NCI-H82 (cell line): ENCODE results near the gene POLR2J.
A peak's percentile ranks its signal among the peaks of the same experiment; 100 is the strongest.
"Not testable (repeated sequence)": the region's sequence is repeated elsewhere in the genome, so short reads cannot be mapped to it uniquely, and the experiment has no call there.

Experiments used
- DNase-seq: peaks from one replicate; lab custom pipeline; 2025; lab: John Stamatoyannopoulos, UW

Gene POLR2J

DNA sequence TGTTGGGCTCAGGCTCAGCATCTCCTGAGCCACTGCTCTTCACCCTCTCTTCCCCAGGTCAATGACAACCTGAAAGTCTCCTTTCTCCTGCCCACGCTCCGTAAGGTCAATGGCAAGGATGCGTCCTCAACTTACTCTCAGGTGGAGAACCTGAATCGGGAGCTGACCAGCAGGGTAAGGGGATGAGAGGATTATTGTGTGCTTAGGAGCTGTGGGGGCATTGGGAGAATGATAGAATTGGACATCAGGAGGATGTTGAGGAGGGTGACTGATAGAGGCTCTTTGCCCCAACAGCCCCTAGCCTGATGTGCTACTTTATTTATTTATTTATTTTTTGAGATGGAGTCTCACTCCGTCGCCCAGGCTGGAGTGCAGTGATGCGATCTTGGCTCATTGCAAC lies 12.6 kb downstream of the POLR2J start:
- DNase-seq, result no peak

DNA sequence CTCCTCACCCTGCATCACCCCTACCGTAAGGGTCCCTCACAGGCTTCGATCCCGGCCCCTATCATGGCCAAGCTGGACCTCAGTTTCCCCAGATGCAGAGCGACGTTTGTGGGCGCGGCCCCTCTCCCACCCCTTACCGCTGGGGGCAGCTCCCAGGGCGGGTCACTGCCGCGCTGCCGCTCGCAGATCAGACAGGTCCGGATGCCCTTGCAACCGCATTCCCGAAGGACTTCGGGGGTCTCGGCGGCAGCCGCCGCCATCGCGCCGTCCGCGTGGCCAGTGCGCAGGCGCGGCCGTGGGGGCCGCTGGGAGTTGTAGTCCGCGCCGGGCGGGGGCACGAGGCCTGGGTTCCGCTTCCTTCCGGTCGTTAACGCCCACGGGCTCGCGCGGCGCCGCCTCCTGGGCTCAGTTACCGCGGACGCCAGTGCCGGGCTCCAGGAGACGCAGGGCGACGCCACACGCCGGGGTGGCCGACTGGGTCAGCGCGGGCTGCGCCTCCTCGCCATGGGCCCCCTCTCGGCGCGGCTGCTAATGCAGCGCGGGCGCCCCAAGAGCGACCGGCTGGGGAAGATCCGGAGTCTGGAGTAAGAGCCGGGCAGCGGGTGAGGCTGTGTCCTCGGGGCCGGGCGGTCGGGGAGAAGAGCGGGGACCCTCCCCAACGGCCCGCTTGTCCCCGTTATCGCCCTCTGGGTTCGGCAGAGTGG lies 14.0 kb downstream of the POLR2J start, which contains the start of the genes ALKBH4 and LRWD1:
TSS of gene ALKBH4 (minus strand) at position 287 of the 704 bp plus-strand sequence. CDS start at position 260, 27 bp downstream.
TSS of gene LRWD1 (plus strand) at position 408 of the 704 bp plus-strand sequence. CDS start at position 505, 97 bp downstream.
- DNase-seq, result peak; percentile 95

DNA sequence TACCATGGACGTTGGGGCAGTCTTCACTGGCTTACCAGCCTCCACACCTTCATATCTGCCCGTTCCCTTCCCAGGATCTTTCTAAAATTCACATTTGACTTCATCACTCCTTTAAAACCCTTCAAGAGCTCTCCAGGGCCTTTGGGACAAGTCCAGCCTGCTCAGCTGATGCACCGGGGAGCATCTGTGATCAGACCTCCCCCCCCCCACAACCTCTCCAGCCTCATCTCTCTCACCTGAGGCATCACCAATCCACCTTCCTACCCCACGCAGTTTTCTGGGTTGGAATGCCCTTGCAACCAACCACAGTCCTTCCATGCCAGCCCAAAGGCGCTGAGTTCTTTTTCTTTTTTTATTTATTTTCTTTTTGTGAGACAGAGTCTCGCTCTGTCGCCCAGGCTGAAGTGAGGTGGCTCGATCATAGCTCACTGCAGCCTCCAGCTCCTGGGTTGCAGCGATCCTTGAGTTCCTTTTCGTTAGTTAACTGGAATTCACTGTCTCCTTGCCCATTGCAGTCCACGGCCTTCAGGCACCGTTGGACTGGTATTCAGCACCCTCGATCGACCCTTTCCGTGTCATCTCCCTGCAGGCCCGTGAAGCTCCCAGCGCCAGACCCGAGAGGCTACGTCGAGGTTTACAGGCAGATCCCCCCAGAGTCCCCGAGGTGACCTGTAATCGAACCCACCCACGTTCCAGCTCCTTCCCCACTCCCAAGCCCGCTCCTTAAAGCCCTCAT lies 14.7 kb downstream of the POLR2J start:
- peak; percentile 48 for DNase-seq

DNA sequence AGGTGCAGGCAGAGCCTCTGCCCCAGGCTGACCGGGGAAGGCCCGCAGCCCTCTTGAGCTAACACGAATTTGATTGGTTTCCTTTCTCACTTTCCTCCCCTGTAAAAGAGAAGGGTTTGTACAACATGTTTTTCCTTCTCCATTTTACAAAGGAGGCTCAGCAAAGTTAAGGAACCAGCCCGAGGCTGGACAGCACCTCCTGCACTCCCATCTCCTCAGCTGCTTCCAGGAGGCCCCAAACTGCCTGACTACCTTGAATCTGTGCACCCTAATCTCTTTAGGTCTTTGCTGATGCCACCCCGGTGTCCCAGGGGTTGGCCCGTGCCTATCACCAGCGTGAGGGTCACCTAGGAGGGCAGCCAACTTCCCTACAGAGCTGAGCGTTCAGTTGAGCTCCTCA lies 18.3 kb downstream of the POLR2J start:
- no peak for DNase-seq

DNA sequence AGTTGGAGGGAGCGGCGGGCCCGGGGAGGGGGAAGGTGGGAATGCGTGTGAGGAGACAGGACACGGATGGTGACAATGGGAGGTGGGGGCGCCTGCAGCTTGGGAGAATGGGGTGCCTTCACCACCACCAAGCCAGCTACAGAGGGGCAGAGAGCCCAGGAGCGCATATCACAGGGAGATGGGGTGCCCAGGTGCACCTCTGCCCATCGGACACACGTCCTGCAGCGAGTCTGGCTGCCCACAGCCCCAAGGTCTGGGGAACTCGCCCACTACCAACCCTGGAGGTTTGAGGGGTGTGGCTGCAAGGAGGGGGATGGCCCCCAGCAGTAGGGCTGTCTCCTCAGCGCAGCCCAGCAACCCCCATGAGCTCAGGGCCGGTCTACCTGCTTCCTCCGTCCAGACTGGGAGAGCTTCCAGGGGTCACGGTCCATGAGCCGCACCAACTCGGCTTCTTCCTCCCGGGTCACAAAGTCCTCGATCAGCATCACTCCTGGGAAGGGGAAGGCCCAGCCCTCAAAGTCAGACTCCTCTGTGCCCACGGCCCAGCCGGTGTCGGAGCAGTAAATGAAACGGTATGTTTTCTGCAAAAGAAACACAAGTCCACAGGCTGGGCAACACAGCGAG lies 19.4 kb downstream of the POLR2J start:
- DNase-seq, result no peak

DNA sequence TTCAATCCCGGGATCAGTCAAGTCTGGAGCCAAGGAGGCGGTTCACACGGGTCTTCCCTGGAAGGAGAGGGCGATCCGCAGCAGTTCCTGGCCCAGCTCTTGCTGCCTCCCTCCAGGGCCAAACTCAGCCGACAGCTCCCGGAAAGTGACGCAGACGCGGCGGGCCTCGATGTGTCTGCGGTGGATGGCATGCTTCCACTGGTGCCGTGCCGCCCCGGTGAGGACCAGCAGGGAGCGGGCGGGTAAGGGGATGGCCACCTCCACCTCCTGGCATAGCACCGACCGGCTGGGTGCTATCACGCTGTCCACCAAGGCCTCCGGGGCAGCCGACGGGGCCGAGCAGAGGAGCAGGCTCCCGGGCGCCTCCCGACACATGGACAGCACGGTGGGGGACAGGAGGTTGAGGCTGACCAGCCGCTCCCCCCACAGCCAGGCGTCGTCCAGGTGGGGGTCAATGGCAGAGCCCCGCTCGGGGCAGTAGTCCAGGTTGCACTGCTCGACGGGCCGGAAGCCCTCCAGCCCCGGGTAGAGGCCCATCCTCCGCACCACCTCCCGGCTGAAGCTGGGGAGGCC lies 21.3 kb downstream of the POLR2J start:
- DNase-seq, result no peak

DNA sequence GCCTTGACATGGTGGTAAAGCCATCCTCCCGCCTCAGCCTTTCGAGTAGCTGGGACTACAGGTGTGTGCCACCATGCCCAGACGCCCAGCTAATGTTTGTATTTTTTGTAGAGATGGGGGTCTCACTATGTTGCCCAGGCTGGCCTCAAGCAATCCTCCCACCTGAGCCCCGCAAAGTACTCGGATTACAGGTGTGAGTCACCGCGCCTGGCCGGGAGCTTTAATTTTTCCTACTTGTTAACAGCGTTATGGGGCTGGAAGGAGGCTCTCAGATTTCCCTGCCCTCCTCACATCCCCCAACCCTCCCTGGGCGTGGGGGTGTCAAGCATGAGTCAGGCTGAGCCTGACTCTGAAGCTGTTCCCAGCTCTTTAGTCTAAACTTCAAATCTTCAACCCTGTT lies 22.4 kb downstream of the POLR2J start:
- DNase-seq, result no peak

DNA sequence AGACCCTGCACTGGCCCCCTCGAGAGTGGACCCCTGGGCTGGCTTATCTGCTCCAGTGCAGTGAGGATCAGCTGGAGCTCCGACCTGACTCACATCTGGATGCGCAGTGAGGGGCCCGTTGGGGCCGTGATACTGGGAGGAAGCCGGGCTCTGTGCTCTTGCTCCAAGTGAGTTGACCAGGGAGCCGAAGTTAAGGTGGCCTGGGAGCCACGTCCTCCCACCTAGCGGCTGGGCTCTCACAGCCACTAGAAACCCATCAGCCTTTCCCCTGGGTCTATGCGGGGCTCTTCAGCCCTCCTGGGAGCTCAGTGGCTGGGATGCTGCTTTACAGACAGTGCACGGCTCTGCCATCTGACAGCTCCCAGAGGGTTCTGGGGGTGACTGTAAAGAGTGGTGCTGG lies 23.1 kb downstream of the POLR2J start:
- DNase-seq, result no peak

DNA sequence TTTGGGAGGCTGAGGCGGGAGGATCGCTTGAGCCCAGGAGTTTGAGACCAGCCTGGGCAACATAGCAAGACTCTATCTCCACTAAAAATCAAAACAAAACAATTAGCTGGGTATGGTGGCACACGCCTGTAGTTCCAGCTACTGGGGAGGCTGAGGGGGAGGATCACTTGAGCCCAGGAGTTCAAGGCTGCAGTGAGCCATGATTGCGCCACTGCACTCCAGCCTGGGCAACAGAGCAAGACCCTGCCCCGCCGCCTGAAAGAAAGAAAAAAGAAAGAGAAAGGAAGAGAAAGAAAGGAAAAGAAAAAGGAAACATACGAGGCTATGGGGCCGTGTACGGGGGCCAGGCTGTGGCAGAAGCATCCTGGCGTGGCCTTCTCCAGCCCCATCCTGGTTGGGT lies 23.8 kb downstream of the POLR2J start:
- not testable (repeated sequence) for DNase-seq

DNA sequence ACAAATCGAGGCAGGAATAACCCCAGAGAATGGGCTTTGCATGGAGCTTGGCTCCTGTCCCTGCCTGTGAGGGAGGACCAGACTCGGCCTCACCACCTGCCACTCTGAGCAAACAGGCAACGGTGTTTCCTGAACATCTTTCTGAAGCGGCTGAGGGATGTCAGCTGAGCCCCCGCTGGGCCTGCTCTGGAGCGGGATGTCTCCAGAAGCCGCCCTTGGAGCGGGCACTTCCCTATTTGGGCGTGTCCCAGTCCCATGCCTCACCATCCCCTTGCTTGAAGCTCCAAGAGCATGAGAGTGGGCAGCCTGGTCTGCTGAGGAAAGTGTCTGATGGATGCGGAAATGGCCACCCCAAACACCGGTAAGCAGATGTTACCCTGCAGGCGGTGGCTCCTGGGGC lies 24.3 kb downstream of the POLR2J start:
- no peak for DNase-seq

DNA sequence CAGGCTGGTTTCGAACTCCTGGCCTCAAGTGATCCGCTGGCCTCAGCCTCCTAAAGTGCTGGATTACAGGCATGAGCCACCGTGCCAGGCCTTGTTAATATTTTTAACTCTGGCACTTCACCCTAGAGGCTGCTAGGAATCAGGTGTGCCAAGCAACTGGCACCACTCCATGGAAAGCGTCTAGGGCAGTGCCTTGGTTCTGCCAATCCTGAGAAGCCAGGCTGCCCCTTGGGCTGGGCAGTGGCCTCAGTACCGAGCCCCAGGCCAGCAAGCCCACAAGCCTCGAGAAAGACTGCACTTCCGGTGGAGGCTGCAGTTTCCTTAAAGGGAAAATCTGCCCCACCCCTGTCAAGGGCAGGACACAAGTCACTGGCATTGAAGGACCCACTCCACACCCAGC lies 25.4 kb downstream of the POLR2J start:
- DNase-seq, result no peak

DNA sequence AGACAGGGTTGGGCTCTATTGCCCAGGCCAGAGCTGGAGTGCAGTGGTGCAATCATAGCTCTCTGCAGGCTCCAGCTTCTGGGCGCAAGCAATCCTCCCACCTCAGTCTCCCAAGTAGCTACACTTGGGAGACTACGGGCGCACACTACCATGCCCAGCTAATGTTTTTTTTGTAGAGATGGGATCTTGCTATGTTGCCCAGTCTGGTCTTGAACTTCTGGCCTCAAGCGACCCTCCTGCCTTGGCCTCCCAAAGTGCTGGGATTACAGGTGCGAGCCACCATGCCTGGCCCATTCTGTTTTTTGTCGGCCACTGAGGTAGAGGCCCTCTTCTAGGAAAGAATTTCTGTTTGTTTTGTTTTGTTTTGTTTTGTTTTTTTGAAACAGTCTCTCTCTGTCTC lies 26.3 kb downstream of the POLR2J start:
- no peak for DNase-seq

DNA sequence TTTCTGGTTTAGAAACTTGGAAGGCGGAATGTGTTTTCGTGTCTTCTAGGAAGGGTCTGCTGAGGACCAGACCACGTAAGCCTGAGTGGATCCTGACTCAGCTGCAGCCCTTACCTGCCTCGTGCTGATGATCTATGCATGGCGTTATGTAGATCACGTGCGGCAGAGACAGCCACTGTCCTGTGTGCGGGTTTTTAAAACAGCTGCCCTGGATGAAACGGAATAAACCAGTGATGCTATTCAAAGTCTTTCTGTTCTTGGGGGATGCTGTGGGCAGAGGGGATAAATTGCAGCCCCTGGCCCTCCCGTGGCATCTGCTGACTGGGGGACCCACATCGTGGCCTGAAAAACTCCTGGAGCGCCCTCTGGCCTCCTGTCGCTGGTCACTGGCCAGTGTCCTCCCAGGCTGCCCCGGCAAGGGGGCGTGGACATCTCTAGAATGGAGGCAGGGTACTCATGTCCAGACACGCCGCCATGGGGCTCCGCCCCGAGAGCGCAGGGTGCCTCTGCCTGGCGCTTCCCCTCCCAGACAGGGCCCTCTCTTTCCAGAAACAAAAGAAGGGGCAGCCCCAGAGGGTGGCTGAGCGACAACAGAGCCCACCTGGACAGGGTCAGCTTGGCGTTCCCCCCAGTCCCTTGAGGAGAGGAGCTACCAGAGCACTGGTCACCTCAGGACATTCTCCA lies 27.2 kb downstream of the POLR2J start:
- peak; percentile 26 for DNase-seq

DNA sequence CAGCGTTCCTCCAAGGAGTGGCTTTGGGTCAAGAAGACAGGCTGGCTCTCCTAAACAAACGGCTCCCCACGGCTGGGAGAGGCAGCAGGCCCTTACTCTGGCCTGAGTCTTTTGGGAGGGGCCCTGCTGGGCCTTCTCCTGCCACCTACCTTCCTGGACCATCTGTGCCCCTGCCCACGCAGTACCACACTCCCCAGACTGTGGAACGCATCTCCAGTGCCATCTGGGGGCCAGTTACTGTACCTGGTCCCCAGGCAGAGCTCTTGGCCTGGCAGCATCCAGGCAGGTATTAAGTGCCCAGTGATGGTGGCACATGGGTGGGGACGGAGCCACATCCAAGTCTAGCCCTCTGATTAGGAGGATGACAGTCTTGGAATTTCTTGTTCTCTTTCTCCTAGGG lies 28.5 kb downstream of the POLR2J start:
- peak; percentile 26 for DNase-seq

DNA sequence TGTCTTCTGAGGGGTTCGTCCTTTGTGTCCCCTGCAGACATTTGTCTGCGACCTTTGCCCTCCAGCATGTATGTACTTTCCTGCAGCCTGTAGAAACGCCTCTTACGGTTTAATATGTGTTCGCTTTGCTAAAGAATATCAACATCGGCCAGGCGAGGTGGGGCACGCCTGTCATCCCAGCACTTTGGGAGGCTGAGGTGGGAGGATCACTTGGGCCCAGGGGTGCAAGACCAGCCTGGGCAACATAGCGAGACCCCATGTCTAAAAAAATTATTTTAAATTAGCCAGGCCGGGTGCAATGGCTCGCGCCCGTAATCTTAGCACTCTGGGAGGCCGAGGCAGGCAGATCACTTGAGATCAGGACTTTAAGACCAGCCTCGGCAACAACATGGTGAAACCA lies 29.6 kb downstream of the POLR2J start:
- no peak for DNase-seq

DNA sequence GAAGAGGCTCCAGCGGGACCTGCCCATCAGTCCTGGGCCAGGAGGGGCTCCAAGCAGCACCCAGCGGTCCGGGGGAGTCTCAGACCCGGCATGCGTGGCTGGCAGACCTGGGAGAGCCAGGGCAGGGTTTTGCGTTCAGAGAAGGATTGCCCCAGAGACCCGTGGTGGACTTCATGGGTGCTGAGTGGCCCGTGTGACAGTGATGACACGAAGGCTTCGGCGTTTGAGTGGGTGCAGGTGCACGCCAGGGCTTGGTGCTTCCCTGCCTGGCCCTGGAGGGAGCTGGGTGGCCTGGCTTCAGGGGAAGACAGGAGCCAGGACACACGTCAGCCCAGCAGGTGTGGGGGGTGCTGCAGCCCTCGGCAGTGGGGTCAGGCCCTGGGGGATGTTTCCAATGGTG lies 31.4 kb downstream of the POLR2J start:
- no peak for DNase-seq

DNA sequence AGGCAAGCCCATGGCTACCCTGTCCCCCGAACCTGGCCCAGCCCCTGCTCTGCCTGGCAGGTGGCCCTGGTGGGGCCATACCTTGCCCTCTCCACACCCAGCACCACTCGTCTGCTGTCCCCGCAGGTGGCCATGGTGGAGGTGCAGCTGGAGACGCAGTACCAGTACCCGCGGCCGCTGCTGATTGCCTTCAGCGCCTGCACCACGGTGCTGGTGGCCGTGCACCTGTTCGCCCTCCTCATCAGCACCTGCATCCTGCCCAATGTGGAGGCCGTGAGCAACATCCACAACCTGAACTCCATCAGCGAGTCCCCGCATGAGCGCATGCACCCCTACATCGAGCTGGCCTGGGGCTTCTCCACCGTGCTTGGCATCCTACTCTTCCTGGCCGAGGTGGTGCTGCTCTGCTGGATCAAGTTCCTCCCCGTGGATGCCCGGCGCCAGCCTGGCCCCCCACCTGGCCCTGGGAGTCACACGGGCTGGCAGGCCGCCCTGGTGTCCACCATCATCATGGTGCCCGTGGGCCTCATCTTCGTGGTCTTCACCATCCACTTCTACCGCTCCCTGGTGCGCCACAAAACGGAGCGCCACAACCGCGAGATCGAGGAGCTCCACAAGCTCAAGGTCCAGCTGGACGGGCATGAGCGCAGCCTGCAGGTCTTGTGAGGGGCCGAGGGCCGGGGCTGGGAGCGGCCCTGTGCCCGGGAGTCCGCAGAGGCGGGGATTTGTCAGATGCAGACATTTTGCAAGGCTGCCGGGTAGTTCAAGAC lies 32.1 kb downstream of the POLR2J start:
- no peak for DNase-seq

DNA sequence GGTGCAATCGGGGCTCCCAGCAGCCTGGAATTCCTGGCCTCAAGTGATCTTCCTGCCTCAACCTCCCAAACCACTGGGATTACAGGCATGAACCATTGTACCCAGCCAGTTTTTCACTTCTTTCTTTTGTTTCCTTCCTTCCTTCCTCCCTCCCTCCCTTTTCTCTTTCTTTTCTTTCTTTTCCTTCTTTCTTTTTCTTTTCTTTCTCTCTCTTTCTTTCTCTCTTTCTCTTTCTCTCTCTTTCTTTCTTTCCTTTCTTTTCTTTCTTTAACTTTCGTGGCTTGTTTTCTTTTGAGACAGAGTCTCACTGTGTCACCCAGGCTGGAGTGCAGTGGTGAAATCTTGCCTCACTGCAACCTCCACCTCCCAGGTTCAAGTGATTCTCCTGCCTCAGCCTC lies 33.0 kb downstream of the POLR2J start:
- DNase-seq, result no peak

DNA sequence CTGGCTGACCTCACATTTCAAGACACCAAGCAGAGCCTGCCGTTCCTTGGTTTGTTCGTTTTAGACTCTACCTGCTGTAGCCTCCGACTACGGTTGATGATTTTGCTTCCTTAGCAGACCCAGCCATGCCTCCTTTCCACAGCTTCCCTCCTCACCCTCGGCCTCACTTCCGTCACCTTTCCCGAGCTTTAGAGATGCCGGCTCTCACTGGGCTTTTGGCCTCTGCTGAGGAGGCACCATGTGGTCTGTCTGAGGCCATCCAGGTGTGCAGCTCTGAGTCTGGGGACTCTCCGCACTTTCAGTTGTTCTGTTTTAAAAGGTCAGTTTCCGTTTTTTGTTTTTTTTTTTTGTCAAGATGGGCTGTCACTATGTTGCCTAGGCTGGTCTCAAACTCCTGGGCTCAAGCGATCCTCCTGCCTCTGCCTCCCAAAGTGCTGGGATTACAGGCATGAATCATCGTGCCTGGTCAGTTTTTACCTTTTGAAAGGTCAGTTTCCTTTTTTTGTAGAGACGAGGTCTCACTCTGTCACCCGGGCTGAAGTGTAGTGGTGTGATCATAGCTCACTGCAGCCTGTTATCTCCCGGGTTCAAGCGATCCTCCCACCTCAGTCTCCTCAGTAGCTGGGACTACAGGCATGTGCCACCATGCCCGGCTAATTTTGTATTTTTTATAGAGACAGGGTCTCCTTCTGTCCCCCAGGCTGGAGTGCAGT lies 33.6 kb downstream of the POLR2J start:
- DNase-seq, result peak; percentile 14

DNA sequence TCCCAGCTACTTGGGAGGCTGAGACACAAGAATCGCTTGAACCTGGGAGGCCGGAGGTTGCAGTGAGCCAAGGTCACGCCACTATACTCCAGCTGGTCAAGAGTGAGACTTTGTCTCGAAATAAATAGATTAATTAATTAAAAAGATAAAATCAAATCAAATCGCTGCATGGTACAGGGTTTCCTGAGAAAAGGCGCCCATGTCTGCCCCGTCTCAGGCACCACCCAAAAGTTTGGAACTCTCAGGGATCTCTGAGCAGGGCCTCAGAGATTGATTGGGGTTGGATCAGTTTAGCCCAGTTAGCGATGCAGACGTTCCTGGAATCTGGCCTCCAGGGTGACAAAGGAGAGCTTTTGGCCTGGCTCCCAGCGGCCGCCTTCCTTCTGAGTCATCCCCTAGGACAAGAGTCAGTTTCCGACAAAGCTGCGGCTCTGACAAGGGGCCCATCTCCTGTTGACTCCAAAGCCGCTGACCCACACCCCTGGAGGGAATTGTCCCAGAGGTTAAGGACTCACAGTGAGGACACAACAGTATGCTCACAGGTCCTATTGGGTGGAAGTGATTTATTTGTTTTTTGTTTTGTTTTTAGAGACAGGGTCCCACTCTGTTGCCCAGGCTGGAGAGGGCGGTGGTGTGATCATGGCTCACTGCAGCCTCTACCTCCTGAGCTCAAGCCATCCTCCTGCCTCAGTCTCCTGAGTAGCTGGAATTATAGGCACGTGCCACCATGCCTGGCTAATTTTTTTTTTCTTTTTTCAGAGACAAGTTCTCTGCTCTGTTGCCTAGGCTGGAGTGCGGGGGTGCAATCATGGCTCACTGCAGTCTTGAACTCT lies 38.5 kb downstream of the POLR2J start:
- no peak for DNase-seq
